Stimulated activated naive CD8-positive, alpha-beta T cell treated with anti-CD3 and anti-CD28 coated beads, Interleukin-15, amount 100 ng/mL, for 72 hours (primary cell): ENCODE results near the gene GMDS.

ENCODE experiments used
- ATAC-seq: fragments of 150-1000 bp; cut with Tn5 transposase; 2 replicates; pipeline ENCODE4 v1.10.0; 2021; ENCODE audit warnings: mild to moderate bottlenecking, moderate library complexity
- DNase-seq, 2 donors: peaks; one replicate each; pipeline ENCODE4 v3.0.0; 2021 to 2022
- H3K27ac Mint-ChIP-seq, 2 donors: one replicate each; pipeline ENCODE4 v1.8.0; 2022; ENCODE audit warnings: mild to moderate bottlenecking in 2 of 2, mixed read lengths in 2 of 2, moderate library complexity in 2 of 2
- H3K27me3 Mint-ChIP-seq: one replicate; pipeline ENCODE4 v1.8.0; 2022; ENCODE audit warnings: mixed read lengths
- H3K4me1 Mint-ChIP-seq: one replicate; pipeline ENCODE4 v1.8.0; 2022; ENCODE audit warnings: mild to moderate bottlenecking, mixed read lengths
- H3K4me3 Mint-ChIP-seq, 2 donors: one replicate each; pipeline ENCODE4 v1.8.0; 2022; ENCODE audit warnings: mild to moderate bottlenecking in 2 of 2, mixed read lengths in 2 of 2, moderate library complexity in 1 of 2
- H3K9me3 Mint-ChIP-seq, 2 donors: one replicate each; pipeline ENCODE4 v1.8.0; 2022; ENCODE audit warnings: mixed read lengths in 2 of 2

Gene GMDS

DNA sequence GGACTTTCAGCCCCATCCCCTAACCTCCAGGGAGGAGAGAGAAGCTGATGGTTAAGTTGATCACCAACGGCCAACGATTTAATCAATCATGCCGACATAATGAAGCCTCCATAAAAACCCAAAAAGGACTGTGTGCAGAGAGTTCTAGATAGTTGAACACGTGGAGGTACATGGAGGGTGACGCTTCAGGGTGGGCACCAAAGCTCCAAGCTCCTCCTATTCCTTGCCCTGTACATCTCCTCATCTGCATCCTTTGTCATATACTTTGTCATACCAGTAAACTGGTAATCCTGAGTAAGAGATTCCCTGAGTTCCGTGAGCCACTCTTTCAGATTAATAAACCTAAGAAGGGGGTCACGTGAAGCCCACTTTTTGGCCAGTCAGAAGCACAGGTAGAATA lies 3.7 kb upstream of the GMDS start:
- DNase-seq (no peak), ATAC-seq (no peak)
- peaks cover 35% of the 10 kb centered on the region for H3K4me1 Mint-ChIP-seq
- H3K4me3 Mint-ChIP-seq: no peak overlapping the region
- H3K9me3 Mint-ChIP-seq: no peaks in the 10 kb centered on the region
- no peaks in the 10 kb centered on the region for H3K27me3 Mint-ChIP-seq
- no peak overlapping the region for H3K27ac Mint-ChIP-seq

DNA sequence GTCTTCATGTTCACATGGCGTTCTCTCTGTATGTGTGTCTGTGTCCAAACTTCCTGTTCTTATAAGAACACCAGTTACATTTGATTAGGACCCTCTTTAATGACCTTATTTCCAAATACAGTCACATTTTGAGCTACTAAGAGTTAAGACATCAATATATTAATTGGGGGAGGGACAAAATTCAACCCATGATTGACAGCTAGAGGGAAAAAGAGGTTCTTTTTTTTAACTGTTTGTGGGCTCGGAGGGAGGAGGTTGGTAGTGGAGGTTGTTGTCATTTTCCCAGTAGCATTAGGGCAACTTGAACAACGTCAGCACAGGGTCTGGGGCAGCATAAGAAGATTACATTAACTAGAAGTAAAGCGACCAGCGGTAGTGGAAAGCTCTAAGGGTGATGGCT lies 2.3 kb upstream of the GMDS start:
- DNase-seq (no peak), ATAC-seq (no peak)
- no peaks in the 10 kb centered on the region for H3K9me3 Mint-ChIP-seq
- H3K4me1 Mint-ChIP-seq: peaks cover 47% of the 10 kb centered on the region
- H3K27me3 Mint-ChIP-seq: no peaks in the 10 kb centered on the region
- H3K4me3 Mint-ChIP-seq: no peak overlapping the region
- no peak overlapping the region for H3K27ac Mint-ChIP-seq

DNA sequence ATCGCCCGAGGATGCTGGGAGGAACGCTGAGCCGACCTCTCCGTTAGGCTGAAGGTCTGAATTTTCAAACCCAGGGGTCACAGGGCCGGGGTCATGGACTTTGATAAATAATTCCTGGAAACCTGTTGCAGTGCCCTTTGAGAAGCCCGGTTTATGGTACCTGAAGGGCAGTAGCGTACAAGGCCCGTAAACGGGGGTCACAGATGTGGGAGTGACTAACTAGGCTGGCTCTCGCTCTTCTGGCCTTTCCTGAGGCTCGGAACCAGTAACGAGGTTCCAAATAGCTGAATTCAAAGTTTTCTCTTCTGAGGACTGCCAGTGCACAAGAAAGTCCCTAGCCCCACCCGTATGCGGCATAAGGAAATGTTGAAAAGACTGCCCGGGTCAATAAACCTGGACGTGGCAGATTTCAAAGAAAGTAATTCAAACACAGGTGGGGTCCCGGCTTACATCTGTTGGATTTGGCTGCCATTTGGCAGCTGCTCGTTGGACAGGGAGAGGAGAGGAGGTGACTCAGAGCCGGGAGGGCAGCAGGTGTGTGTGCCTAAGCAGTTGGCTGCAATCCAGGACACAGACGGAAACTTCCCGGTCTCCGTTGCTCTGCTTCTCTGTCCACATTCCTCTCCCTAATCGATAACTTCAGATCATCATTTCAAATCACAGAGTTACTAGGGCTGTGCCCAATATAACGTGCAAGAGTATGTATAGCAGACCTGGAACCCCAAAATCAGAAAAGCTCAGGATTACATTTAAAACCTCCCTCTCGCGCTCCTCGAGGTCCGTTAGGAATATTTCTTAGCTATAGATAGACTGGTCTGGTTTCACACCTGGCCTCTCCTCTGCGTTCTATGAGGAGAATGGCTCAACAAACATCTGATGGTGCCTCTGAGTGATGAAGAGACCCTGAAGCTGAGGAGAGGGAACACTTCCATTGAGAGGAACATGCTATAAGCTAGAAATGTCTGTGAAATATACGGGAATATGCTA lies 765 bp upstream of the GMDS start:
- Mint-ChIP-seq H3K4me1 (peaks cover 62% of the 10 kb centered on the region), H3K27ac (peak overlapping the region; percentile 96 to 98), H3K27me3 (no peaks in the 10 kb centered on the region), H3K9me3 (no peaks in the 10 kb centered on the region), H3K4me3 (peak overlapping the region; percentile 88 to 94)
- ATAC-seq: peak; percentile 3
- peak in 1 of 2 donors; percentile 35 for DNase-seq

DNA sequence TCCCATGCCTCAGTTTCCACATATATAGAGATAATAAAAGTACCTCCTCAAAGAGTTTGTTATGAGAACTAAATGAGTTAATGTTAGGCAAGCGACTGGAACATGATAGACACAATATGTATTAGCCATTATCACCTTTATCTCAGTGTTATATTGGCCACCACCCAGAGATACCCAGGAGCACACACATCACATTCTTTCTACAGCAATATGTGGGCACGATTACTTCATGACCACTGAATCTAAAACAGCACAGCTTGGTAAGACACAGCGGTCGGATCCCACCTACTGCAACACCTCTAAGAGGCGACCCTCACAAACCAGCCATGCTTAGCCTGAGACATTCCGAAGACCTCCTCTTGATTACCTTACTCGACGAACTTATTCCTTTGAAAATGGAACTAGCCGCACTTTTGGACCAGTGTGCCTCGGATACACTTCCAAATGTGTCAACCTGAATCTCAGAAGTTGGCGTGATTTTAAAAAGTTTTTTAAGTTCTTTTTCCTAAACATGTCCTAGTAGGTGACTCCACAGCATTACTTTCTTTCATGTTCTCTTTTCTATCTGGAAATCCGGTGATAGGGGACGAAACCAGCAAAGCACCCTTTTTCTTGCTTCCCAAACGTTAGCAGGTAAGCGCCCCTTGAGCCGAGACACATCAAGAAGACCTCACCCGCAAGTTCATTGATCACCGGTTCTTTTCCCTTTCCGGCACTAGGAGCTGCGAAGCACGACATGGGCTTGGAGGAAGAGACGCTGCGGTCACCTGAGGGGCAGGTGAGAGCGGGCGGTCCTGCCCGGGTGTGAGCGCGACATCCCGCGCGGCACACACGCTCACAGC lies 923 bp downstream of the GMDS start:
- H3K9me3 Mint-ChIP-seq: no peaks in the 10 kb centered on the region
- H3K4me3 Mint-ChIP-seq: peak overlapping the region; percentile 88 to 94
- ATAC-seq (no peak), DNase-seq (no peak)
- H3K27ac Mint-ChIP-seq: peak overlapping the region; percentile 85 to 95
- no peaks in the 10 kb centered on the region for H3K27me3 Mint-ChIP-seq
- H3K4me1 Mint-ChIP-seq: peaks cover 74% of the 10 kb centered on the region

DNA sequence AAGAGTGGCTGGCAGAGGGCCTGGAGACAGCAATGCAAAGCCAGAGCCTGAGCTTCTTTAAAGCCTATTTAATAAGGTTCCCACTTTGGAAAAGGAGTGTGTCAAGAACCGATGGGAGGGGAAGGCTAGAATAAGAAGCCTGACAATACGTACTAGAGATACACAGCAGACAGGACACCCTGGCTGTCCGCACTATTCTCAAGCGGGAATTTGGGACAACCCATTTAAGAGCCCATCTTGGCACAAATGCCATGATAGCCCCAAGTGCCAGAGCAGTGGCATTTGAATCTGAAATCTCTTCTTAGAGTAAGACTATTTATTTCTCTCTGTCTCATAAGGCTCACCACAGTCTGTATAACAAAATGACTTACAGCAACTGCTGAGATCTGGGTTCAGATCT lies 3.1 kb downstream of the GMDS start:
- Mint-ChIP-seq H3K4me3 (peak overlapping the region; percentile 3 to 54), H3K4me1 (peaks cover 62% of the 10 kb centered on the region)
- ATAC-seq: no peak

DNA sequence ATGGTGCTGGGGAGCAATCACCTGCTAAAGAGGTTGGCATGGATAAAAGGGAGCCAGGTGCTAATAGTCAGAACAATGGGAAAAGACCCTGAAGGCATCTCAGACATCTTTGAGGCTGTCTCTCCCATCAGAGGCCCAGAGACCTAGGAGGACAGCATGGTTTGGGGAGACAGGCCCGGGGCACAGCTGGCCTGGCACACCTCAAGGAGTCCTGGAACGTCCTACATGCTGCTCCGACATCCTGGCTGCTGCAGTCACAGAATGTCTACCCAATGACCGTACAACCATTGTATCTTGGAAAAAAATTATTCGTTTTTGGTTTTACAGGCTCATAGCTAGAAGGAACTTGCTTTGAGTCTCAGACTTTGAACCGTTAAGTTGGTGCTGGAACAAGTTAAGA lies 4.4 kb downstream of the GMDS start:
- Mint-ChIP-seq H3K27ac (no peak overlapping the region), H3K9me3 (no peaks in the 10 kb centered on the region), H3K4me3 (no peak overlapping the region), H3K4me1 (peaks cover 50% of the 10 kb centered on the region), H3K27me3 (no peaks in the 10 kb centered on the region)
- ATAC-seq: no peak
- no peak for DNase-seq

More for the DNA sequence above, 3.1 kb downstream of the GMDS start:
- DNase-seq: no peak
- Mint-ChIP-seq H3K27me3 (no peaks in the 10 kb centered on the region), H3K9me3 (no peaks in the 10 kb centered on the region), H3K27ac (no peak overlapping the region)

DNA sequence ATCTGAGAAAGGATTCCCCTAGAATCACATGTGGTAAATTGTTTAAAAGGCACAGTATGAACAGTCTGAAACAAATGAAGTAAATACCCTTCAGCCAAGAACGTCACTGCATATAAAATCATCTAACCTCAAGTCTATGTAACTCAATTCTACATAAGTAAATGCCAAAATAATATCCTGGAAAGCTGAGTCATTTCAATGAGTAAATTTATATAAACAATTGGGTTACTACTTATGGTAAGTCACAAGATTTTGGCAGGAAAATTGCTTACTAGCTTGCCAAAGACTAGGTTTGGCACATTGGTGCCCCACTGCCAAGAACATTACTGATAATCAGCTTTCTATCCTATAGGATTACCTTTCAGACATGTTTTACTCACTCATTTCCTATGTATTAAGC lies 8.4 kb downstream of the GMDS start:
- DNase-seq: no peak
- Mint-ChIP-seq H3K4me3 (no peak overlapping the region), H3K27ac (no peak overlapping the region), H3K27me3 (no peaks in the 10 kb centered on the region), H3K4me1 (peaks cover 37% of the 10 kb centered on the region), H3K9me3 (no peaks in the 10 kb centered on the region)
- ATAC-seq: peak; percentile 49

DNA sequence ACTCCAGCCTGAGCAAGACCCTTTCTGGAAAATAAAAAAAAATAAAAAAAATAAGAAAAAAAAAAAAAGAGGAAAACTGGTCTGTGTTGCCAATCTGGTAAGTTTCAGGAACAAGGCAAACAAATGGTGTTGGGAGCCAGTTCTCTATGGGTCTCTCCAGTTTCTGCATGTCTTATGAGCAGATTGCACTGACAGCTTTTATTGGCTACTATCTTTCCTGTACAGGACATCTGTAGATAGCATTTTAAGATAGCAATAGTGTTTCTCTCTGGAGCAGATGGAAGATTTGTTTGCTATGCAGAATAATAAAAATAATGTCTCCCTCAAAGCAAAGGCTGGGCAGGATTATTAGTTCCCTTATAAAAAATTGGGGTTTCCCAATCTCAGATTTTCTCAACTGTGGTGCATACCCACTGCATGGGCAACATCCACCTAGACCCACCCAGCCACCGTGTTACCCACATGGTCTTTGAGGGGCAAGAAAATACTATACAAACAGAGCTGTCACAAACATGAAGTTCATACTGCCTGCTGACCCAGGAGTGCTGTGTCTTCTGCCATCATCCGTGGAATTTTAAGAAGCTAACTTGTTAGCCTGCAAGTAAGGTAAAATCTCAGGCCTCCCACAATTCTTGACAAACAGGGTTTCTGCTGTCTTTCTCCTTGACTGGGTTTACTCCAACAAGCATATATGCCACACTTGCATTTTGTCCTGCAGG lies 9.5 kb downstream of the GMDS start:
- Mint-ChIP-seq H3K9me3 (no peaks in the 10 kb centered on the region), H3K4me1 (peaks cover 37% of the 10 kb centered on the region), H3K4me3 (no peak overlapping the region), H3K27me3 (no peaks in the 10 kb centered on the region), H3K27ac (no peak overlapping the region)
- no peak for ATAC-seq
- DNase-seq: no peak

DNA sequence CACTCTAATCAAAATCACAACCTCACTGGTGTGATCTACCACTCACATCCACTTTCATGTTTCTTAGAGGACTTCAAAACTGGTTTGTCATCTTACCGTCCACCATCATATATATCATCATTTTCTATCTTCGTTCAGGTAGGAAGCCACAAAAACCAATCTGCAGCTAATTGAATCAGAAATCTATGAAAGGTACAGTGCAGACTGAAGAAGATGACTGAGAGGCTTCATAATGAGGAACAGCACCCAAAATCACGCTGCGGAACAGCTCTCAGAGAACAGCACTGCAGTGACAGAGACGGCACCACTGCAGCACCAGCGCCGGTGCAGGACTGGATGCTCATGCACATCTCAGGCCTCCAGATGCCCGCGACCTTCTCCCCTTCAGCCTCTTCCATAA lies 13.0 kb downstream of the GMDS start:
- DNase-seq: no peak
- Mint-ChIP-seq H3K4me1 (peaks cover 50% of the 10 kb centered on the region), H3K27me3 (no peaks in the 10 kb centered on the region), H3K4me3 (no peak overlapping the region), H3K9me3 (no peaks in the 10 kb centered on the region), H3K27ac (no peak overlapping the region)
- peak; percentile 37 for ATAC-seq

DNA sequence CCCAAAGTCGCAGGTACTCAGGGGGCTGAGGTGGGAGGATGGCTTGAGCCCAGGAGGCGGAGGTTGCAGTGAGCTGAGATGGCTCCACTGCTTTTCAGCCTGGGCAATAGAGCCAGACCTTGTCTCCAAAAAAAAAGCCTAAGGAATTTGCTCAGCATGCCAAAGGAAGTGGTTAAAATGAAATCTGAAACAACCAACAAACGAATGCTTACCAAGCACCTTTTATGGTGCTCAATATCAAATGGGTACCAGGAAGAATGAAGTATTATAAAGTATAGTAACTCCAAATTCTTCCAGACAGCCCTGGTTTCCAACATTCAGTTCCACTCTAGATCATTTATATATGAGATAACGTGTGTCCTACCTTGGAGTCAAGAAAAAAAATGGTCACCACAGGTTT lies 14.0 kb downstream of the GMDS start:
- Mint-ChIP-seq H3K9me3 (no peaks in the 10 kb centered on the region), H3K27me3 (no peaks in the 10 kb centered on the region)
- no peak for DNase-seq

DNA sequence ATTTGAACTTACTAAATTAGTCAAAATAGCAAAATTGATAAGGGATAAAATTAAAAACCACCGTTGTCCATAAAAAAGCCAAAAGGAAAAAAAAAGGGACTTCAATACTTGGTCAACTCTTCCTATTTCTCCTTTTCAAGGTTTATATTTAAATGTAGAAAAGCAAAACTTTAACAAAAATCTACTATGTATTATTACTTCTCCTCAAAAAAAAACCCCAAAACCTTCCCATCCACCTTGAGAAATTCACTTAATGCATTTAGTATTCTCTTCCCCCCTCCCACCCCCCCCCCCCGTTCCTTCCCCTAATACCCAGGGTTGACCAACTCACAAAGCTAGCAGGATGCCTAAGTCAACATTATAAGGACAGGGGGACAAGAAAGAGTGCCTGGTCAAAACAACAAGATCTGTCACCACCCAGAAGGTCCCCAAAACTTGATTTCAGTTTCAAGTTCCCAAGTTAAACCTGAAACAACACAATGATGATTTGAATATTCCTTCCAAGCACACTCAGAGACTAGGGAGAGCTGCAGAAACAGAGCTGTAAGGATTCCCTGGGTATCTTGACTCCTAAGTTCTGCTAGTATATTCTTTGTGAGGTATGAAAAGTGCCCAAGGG lies 14.6 kb downstream of the GMDS start:
- H3K27me3 Mint-ChIP-seq: no peaks in the 10 kb centered on the region
- H3K27ac Mint-ChIP-seq: no peak overlapping the region

More for the DNA sequence above, 14.0 kb downstream of the GMDS start:
- ATAC-seq: no peak
- peak overlapping the region in 1 of 2 donors; percentile 44 for H3K4me3 Mint-ChIP-seq
- peaks cover 59% of the 10 kb centered on the region for H3K4me1 Mint-ChIP-seq
- no peak overlapping the region for H3K27ac Mint-ChIP-seq

DNA sequence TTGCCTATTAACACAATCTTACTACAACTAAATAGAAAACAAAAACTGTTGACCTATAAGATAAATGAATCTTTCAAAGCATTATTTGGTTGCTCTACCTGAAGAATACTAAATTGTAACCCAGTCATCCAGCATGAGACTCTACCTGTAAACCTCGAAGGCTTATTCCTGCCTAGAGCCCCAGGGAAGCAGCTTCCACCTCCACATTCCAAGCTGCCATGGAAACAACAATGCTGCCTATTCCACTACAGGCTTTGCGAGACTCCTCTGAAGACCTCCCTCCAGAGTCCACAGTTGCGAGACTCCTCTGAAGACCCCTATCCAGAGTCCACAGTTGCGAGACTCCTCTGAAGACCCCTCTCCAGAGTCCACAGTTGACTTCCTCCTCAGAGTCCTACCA lies 15.7 kb downstream of the GMDS start:
- Mint-ChIP-seq H3K9me3 (no peaks in the 10 kb centered on the region), H3K27ac (no peak overlapping the region), H3K4me1 (peaks cover 69% of the 10 kb centered on the region), H3K4me3 (no peak overlapping the region), H3K27me3 (no peaks in the 10 kb centered on the region)
- ATAC-seq: no peak
- DNase-seq: no peak

More for the DNA sequence above, 14.6 kb downstream of the GMDS start:
- peak overlapping the region in 1 of 2 donors; percentile 44 for H3K4me3 Mint-ChIP-seq
- DNase-seq (no peak), ATAC-seq (no peak)
- H3K4me1 Mint-ChIP-seq: peaks cover 66% of the 10 kb centered on the region
- H3K9me3 Mint-ChIP-seq: no peaks in the 10 kb centered on the region

DNA sequence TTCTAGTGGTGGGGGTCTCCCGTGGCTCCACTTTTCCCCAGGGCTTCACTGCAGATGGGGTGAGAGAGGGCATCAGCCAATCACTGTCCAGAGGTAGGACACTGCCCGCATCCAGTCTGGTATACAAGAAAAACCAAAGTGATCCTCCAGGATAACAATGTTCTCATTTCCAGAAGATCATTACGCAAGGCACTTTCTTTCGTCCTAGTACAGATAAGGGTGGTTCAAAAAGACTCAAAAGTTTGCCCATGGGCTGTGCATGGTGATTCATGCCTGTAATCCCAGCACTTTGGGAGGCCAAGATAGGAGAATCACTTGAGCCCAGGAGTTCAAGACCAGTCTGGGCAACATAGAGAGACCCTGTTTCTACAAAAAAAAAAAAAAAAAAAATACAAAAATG lies 16.4 kb downstream of the GMDS start:
- Mint-ChIP-seq H3K9me3 (no peaks in the 10 kb centered on the region), H3K4me1 (peaks cover 68% of the 10 kb centered on the region), H3K27me3 (no peaks in the 10 kb centered on the region), H3K27ac (no peak overlapping the region), H3K4me3 (no peak overlapping the region)
- DNase-seq: no peak
- no peak for ATAC-seq

DNA sequence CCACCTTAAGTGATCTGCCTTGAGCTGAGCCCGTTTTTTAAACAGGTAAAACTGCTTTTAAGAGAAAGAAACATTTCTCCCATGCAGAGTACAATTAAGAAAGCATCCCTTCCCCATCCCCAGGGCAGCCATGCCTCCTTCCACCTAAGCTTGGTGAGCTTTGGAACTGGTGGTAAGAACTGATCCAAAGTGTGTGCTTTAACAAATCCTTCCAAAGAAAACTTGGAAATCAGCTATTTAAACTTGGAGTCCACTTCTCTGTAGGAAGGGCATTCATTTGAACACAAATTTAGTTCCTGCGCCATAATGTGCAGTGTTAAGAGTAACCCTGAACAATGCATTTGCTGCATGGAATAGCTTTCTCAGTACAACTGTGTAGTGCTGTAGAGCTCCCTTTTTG lies 17.0 kb downstream of the GMDS start:
- no peaks in the 10 kb centered on the region for H3K9me3 Mint-ChIP-seq
- no peak for ATAC-seq
- peak overlapping the region in 1 of 2 donors; percentile 21 for H3K27ac Mint-ChIP-seq
- DNase-seq: no peak
- no peak overlapping the region for H3K4me3 Mint-ChIP-seq
- H3K27me3 Mint-ChIP-seq: no peaks in the 10 kb centered on the region
- H3K4me1 Mint-ChIP-seq: peaks cover 67% of the 10 kb centered on the region

DNA sequence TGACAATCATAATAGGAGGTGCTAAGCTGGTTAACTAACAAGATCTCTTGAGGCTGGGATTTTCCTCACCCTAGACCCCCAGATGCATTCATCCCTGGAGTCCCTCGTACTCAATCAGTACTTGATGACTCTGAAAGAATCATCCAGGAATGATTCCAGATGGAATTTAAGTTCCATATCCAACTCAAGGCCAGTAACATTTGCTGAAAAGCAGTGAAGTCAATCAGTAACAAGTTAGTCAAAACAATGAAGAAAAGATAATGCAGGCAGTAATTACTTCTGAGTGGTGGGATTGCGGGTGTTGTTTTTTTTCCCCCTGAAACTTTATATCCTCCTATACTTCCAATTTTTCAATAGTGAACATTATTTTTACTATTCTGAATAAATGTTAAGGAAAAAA lies 18.6 kb downstream of the GMDS start:
- DNase-seq: no peak
- Mint-ChIP-seq H3K27me3 (no peaks in the 10 kb centered on the region), H3K9me3 (no peaks in the 10 kb centered on the region), H3K27ac (no peak overlapping the region), H3K4me1 (peaks cover 69% of the 10 kb centered on the region), H3K4me3 (no peak overlapping the region)
- ATAC-seq: no peak
